Sigmoid colon (tissue), 7 donors: ENCODE measurements around the gene ALDH3B2. TPM values are rescaled to one million over a fixed set of nuclear protein-coding genes. Genes with fewer than 3 reads are reported as not detected.
"Not testable (repeated sequence)": the region's sequence is repeated elsewhere in the genome, so short reads cannot be mapped to it uniquely, and the experiment has no call there.

ENCODE experiments used
- DNase-seq: peaks from one replicate; pipeline ENCODE4 v3.0.0-alpha.2; 2019
- H3K27ac ChIP-seq, 4 donors: fragments of 200-600 bp; sonication (generic); one replicate each; pipeline ENCODE4 v1.5.1; 2016 to 2019; ENCODE audit warnings: mild to moderate bottlenecking in 1 of 4
- H3K27me3 ChIP-seq, 3 donors: fragments of 200-600 bp; sonication (generic); one replicate each; pipeline ENCODE4 v1.5.1; 2019; ENCODE audit warnings: mild to moderate bottlenecking in 1 of 3
- H3K36me3 ChIP-seq, 4 donors: fragments of 200-600 bp; sonication (generic); one replicate each; pipeline ENCODE4 v1.5.1; 2016 to 2019
- H3K4me1 ChIP-seq, 4 donors: fragments of 200-600 bp; sonication (generic); one replicate each; pipeline ENCODE4 v1.5.1; 2017 to 2019
- H3K4me3 ChIP-seq, 4 donors: fragments of 200-600 bp; sonication (generic); one replicate each; pipeline ENCODE4 v1.5.1; 2017 to 2019; ENCODE audit warnings: mild to moderate bottlenecking in 2 of 4, moderate library complexity in 1 of 4
- H3K9me3 ChIP-seq, 4 donors: fragments of 200-600 bp in 3 of 4; sonication (generic) in 3 of 4; one replicate each; pipeline versions ENCODE4 v1.5.1 to v1.6.1; 2013 to 2019
- EP300 ChIP-seq, 4 donors: sonication (generic); formaldehyde crosslinking; IDR thresholded peaks; one replicate each; pipeline ENCODE4 v1.6.1; 2017; ENCODE audit warnings: antibody characterized with exemption in 4 of 4
- POLR2A ChIP-seq, 2 donors: fragments of 450-650 bp; IDR thresholded peaks; one replicate each; pipeline ENCODE4 v1.6.1; 2016; ENCODE audit warnings: antibody characterized with exemption in 2 of 2, mild to moderate bottlenecking in 2 of 2, moderate library complexity in 2 of 2
- POLR2AphosphoS5 ChIP-seq, 4 donors: sonication (generic); formaldehyde crosslinking; IDR thresholded peaks; one replicate each; pipeline ENCODE4 v1.6.1; 2017; ENCODE audit warnings: antibody characterized with exemption in 4 of 4
- WGBS, 2 donors: extraction: QIAGEN DNeasy Blood & Tissue Kit; methylation state at CpG; one replicate each; pipeline ENCODE4 v1.1.7; 2013; 5-methylcytosine and 5-hydroxymethylcytosine counted together
- intact Hi-C: fragments of 100-400 bp; cut with DNase I; formaldehyde crosslinking; loops from one replicate; pipeline ENCODE4 v1.15.1; 2023
- polyA plus RNA-seq, 3 donors: library from polyadenylated mRNA; stranded (reverse); fragments of 200-250 nt; gene quantifications; one replicate each; pipeline ENCODE4 v1.2.3, GENCODE V29; 2013
- total RNA-seq, 4 donors: library from RNA; depleted of rRNA; stranded (reverse); fragments of >200 nt; gene quantifications; one replicate each; pipeline ENCODE4 v1.1.0, GENCODE V29; 2016
- TF ChIP-seq, protein P1 (sequence below), 4 experiments: fragments of 450-650 bp in 3 of 4; fragments of 200-600 bp in 1 of 4; IDR thresholded peaks; one replicate each; pipeline ENCODE4 v1.5.1; 2016 to 2019; ENCODE audit warnings: antibody characterized with exemption in 4 of 4, mild to moderate bottlenecking in 3 of 4, moderate library complexity in 2 of 4
- donor health status: healthy with polysubstance abuse.
- donor health status: Bipolar disorder and iron deficiency.
- donor health status: healthy.

Gene ALDH3B2
- total and polyA plus RNA-seq, 7 donors = 0.38 TPM; not detected in 6

- DNase-seq = no peak
- 89 to 93% methylated on average over 16 of the region's 16 CpGs for WGBS, 2 donors
- no peak overlapping the region for H3K4me3 ChIP-seq
- no peak overlapping the region for H3K27ac ChIP-seq
- intact Hi-C loops = no loop called here
- H3K36me3 ChIP-seq = no peaks in the 10 kb centered on the region
- H3K27me3 ChIP-seq = no peaks in the 10 kb centered on the region
- TF ChIP-seq EP300 (IDR thresholded peaks at IDR 0.05) (no peak), POLR2A (IDR thresholded peaks at IDR 0.05) (no peak), POLR2AphosphoS5 (IDR thresholded peaks at IDR 0.05) (no peak)
- TF ChIP-seq, protein P1, sequence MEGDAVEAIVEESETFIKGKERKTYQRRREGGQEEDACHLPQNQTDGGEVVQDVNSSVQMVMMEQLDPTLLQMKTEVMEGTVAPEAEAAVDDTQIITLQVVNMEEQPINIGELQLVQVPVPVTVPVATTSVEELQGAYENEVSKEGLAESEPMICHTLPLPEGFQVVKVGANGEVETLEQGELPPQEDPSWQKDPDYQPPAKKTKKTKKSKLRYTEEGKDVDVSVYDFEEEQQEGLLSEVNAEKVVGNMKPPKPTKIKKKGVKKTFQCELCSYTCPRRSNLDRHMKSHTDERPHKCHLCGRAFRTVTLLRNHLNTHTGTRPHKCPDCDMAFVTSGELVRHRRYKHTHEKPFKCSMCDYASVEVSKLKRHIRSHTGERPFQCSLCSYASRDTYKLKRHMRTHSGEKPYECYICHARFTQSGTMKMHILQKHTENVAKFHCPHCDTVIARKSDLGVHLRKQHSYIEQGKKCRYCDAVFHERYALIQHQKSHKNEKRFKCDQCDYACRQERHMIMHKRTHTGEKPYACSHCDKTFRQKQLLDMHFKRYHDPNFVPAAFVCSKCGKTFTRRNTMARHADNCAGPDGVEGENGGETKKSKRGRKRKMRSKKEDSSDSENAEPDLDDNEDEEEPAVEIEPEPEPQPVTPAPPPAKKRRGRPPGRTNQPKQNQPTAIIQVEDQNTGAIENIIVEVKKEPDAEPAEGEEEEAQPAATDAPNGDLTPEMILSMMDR (IDR thresholded peaks at IDR 0.05) = no peak
- H3K4me1 ChIP-seq = no peaks in the 10 kb centered on the region
- H3K9me3 ChIP-seq = no peaks in the 10 kb centered on the region
Observed at GRCh38 chr11:67664213-67664585, 10.2 kb downstream of the ALDH3B2 start.

GRCh38 chr11:67663532-67664212, 10.8 kb downstream of the ALDH3B2 start:
- no peak overlapping the region for H3K27ac ChIP-seq
- no peaks in the 10 kb centered on the region for H3K27me3 ChIP-seq
- no peak overlapping the region for H3K4me3 ChIP-seq
- no peaks in the 10 kb centered on the region for H3K9me3 ChIP-seq
- DNase-seq = no peak
- no peaks in the 10 kb centered on the region for H3K36me3 ChIP-seq
- WGBS, 2 donors = 89 to 93% methylated on average over 22 of the region's 22 CpGs
- TF ChIP-seq POLR2AphosphoS5 (IDR thresholded peaks at IDR 0.05) = no peak
- no peak for TF ChIP-seq POLR2A (IDR thresholded peaks at IDR 0.05)
- TF ChIP-seq, protein P1 (IDR thresholded peaks at IDR 0.05) = no peak
- no peak for TF ChIP-seq EP300 (IDR thresholded peaks at IDR 0.05)
- intact Hi-C loops = no loop called here
- no peaks in the 10 kb centered on the region for H3K4me1 ChIP-seq

- no peak overlapping the region for H3K4me3 ChIP-seq
- no peaks in the 10 kb centered on the region for H3K9me3 ChIP-seq
- no peaks in the 10 kb centered on the region for H3K4me1 ChIP-seq
- 86 to 88% methylated on average over 19 of the region's 19 CpGs for WGBS, 2 donors
- intact Hi-C loops = no loop called here
- TF ChIP-seq POLR2A (IDR thresholded peaks at IDR 0.05) (no peak), POLR2AphosphoS5 (IDR thresholded peaks at IDR 0.05) (no peak), EP300 (IDR thresholded peaks at IDR 0.05) (no peak)
- TF ChIP-seq, protein P1 (IDR thresholded peaks at IDR 0.05) = no peak
- no peaks in the 10 kb centered on the region for H3K27me3 ChIP-seq
- no peaks in the 10 kb centered on the region for H3K36me3 ChIP-seq
- H3K27ac ChIP-seq = no peak overlapping the region
- DNase-seq = no peak
Observed at GRCh38 chr11:67662835-67663531, 11.4 kb downstream of the ALDH3B2 start.

DNA sequence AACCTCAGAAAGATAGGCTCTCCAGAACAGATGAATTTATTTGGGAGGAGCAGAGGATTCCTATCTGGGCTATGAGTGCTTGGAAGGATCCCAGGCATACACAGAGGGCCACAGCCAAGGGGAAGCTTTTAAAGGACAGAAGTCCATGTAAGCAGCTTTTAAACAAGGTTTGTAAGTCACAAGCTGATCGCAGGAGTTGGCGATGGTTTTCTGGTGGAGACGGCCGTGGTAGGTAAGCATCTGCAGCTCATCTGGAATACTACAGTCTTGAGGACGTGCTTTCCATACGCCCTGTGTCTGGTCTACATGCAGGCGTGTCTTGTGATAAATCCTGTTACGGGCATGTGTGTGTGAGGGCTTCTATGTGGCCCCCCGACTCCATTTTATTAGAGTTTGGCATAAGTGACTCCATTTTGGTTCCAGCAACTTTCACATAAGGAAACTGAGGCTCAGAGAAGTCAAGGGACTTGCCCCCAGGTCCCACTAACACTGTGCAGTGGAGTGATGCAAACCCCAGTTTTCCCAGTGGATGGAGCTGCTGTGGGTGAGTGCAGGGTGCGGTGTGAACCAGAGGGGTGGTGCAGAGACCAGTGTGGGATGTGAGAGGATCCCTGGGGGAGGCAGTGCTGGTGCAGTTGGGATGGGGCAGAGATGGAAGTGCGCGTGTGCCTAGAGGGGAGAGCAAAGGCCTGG, 12.1 kb downstream of the ALDH3B2 start:
- Histone ChIP-seq H3K27ac (no peak overlapping the region), H3K4me1 (no peaks in the 10 kb centered on the region), H3K27me3 (no peaks in the 10 kb centered on the region), H3K36me3 (no peaks in the 10 kb centered on the region), H3K9me3 (no peaks in the 10 kb centered on the region), H3K4me3 (no peak overlapping the region)
- TF ChIP-seq POLR2A (IDR thresholded peaks at IDR 0.05) (no peak), POLR2AphosphoS5 (IDR thresholded peaks at IDR 0.05) (no peak)
- 89 to 94% methylated on average over 12 of the region's 12 CpGs for WGBS, 2 donors
- no peak for DNase-seq
- intact Hi-C loops = no loop called here

DNA sequence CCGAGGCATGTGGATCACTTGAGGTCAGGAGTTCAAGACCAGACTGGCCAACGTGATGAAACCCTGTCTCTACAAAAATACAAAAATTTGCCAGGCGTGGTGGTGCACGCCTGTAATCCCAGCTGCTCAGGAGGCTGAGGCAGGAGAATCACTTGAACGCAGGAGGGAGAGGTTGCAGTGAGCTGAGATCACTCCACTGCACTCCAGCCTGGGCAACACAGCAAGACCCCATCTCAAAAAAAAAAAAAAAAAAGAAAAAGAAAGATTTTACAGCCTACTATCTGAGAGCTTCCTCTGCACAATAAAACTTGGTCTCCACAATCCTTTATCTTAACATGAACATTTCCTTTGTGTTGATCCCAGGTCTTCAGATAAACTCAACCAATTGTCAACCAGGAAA, 13.7 kb downstream of the ALDH3B2 start:
- H3K36me3 ChIP-seq, H3K9me3 ChIP-seq, H3K4me3 ChIP-seq, intact Hi-C loops, H3K27ac ChIP-seq, DNase-seq, H3K27me3 ChIP-seq, H3K4me1 ChIP-seq: not testable (repeated sequence)
- WGBS, 2 donors = 59 to 82% methylated on average over 5 of the region's 5 CpGs
